HG03064 (cell line): ENCODE data around the gene TDG.

Experiments used
- ATAC-seq: cut with Tn5 transposase; IDR thresholded peaks from one replicate; pipeline ENCODE4 v1.9.1; 2021; ENCODE audit warnings: low read depth; ENCODE audit not compliant: unreplicated experiment

The TDG gene

GRCh38 chr12:103958621-103959020, 7.1 kb upstream of the TDG start:
- no peak for ATAC-seq

- ATAC-seq, result no peak
Measured at GRCh38 chr12:103960616-103961227, 5.0 kb upstream of the TDG start.

GRCh38 chr12:103962493-103962892, 3.2 kb upstream of the TDG start:
- ATAC-seq, result no peak

GRCh38 chr12:103964805-103965204, 867 bp upstream of the TDG start:
- no peak for ATAC-seq

GRCh38 chr12:103965255-103965589, 450 bp upstream of the TDG start:
- ATAC-seq, result no peak

GRCh38 chr12:103966736-103967135, 1.1 kb downstream of the TDG start:
- no peak for ATAC-seq

- ATAC-seq, result no peak
Measured at GRCh38 chr12:103969391-103969790, 3.7 kb downstream of the TDG start.

GRCh38 chr12:103973909-103974308, 8.2 kb downstream of the TDG start:
- no peak for ATAC-seq

GRCh38 chr12:103975368-103975767, 9.7 kb downstream of the TDG start:
- no peak for ATAC-seq

- no peak for ATAC-seq
Measured at GRCh38 chr12:103978384-103978982, 12.8 kb downstream of the TDG start.

GRCh38 chr12:103986829-103987228, 21.2 kb downstream of the TDG start:
- no peak for ATAC-seq

GRCh38 chr12:103994235-103994634, 28.6 kb downstream of the TDG start:
- ATAC-seq, result no peak

GRCh38 chr12:103996595-103996994, 30.9 kb downstream of the TDG start:
- no peak for ATAC-seq

- ATAC-seq, result no peak
Measured at GRCh38 chr12:103997286-103997900, 31.7 kb downstream of the TDG start.

GRCh38 chr12:103998976-103999375, 33.3 kb downstream of the TDG start:
- ATAC-seq, result no peak

GRCh38 chr12:104000807-104001434, 35.2 kb downstream of the TDG start:
- ATAC-seq, result no peak

- ATAC-seq, result no peak
Measured at GRCh38 chr12:104002686-104003085, 37.0 kb downstream of the TDG start.

- ATAC-seq, result no peak
Measured at GRCh38 chr12:104003596-104003995, 37.9 kb downstream of the TDG start.

- no peak for ATAC-seq
Measured at GRCh38 chr12:104006929-104007328, 41.3 kb downstream of the TDG start.

- no peak for ATAC-seq
Measured at GRCh38 chr12:104010121-104010520, 44.4 kb downstream of the TDG start.

- no peak for ATAC-seq
Measured at GRCh38 chr12:104010606-104011169, 45.0 kb downstream of the TDG start.

- no peak for ATAC-seq
Measured at GRCh38 chr12:104011253-104011652, 45.6 kb downstream of the TDG start.
